Osteocyte (in vitro differentiated cells): ENCODE data around the gene POLE3. TPM values are rescaled to one million over a fixed set of nuclear protein-coding genes. Genes with fewer than 3 reads are reported as not detected.
"Not testable (repeated sequence)": the region's sequence is repeated elsewhere in the genome, so short reads cannot be mapped to it uniquely, and the experiment has no call there.

Experiments used
- DNase-seq: peaks from one replicate; pipeline ENCODE4 v3.0.0; 2021; ENCODE audit warnings: mixed read lengths; ENCODE audit not compliant: unreplicated experiment; ENCODE audit errors: extremely low spot score
- H3K27ac Mint-ChIP-seq: one replicate; pipeline ENCODE4 v1.8.0; 2021; ENCODE audit warnings: mild to moderate bottlenecking, mixed read lengths; ENCODE audit not compliant: unreplicated experiment
- H3K27me3 Mint-ChIP-seq: one replicate; pipeline ENCODE4 v1.8.0; 2021; ENCODE audit warnings: mixed read lengths; ENCODE audit not compliant: unreplicated experiment
- H3K36me3 Mint-ChIP-seq: one replicate; pipeline ENCODE4 v1.8.0; 2021; ENCODE audit warnings: mixed read lengths; ENCODE audit not compliant: unreplicated experiment
- H3K4me1 Mint-ChIP-seq: one replicate; pipeline ENCODE4 v1.8.0; 2021; ENCODE audit warnings: mixed read lengths; ENCODE audit not compliant: unreplicated experiment
- H3K4me3 Mint-ChIP-seq: one replicate; pipeline ENCODE4 v1.8.0; 2021; ENCODE audit warnings: mild to moderate bottlenecking, moderate library complexity, mixed read lengths; ENCODE audit not compliant: unreplicated experiment
- H3K9me3 Mint-ChIP-seq: one replicate; pipeline ENCODE4 v1.8.0; 2021; ENCODE audit warnings: mixed read lengths; ENCODE audit not compliant: unreplicated experiment
- CTCF ChIP-seq: fragments of 200-600 bp; sonication (generic); IDR thresholded peaks from 2 replicates; pipeline ENCODE4 v1.5.0; 2021; ENCODE audit warnings: antibody characterized with exemption, mild to moderate bottlenecking, moderate library complexity
- total RNA-seq: library from RNA; stranded (reverse); gene quantifications from 2 replicates; pipeline ENCODE4 v1.2.1, GENCODE V29; 2021

The POLE3 gene
- total RNA-seq, 1 donor from 2014 or later = 35.5 TPM

- Mint-ChIP-seq H3K27ac (no peak overlapping the region), H3K36me3 (peaks cover 5% of the 10 kb centered on the region), H3K4me3 (no peak overlapping the region), H3K9me3 (no peaks in the 10 kb centered on the region), H3K4me1 (no peaks in the 10 kb centered on the region), H3K27me3 (no peaks in the 10 kb centered on the region)
- DNase-seq = no peak
- TF ChIP-seq CTCF = no peak
Measured at GRCh38 chr9:113369855-113370140, 40.7 kb downstream of the POLE3 start.

- Mint-ChIP-seq H3K9me3 (no peaks in the 10 kb centered on the region), H3K27me3 (no peaks in the 10 kb centered on the region), H3K4me1 (no peaks in the 10 kb centered on the region), H3K4me3 (no peak overlapping the region), H3K36me3 (peaks cover 5% of the 10 kb centered on the region), H3K27ac (no peak overlapping the region)
- no peak for DNase-seq
- no peak for TF ChIP-seq CTCF
Measured at GRCh38 chr9:113368982-113369854, 41.3 kb downstream of the POLE3 start.

- Mint-ChIP-seq H3K4me1 (no peaks in the 10 kb centered on the region), H3K27ac (no peak overlapping the region), H3K36me3 (peaks cover 5% of the 10 kb centered on the region), H3K4me3 (no peak overlapping the region), H3K27me3 (no peaks in the 10 kb centered on the region), H3K9me3 (no peaks in the 10 kb centered on the region)
- no peak for DNase-seq
- TF ChIP-seq CTCF = no peak
Measured at GRCh38 chr9:113368348-113368981, 42.0 kb downstream of the POLE3 start.

- not testable (repeated sequence) for DNase-seq, H3K36me3 Mint-ChIP-seq, H3K27ac Mint-ChIP-seq, H3K27me3 Mint-ChIP-seq, H3K4me3 Mint-ChIP-seq, H3K4me1 Mint-ChIP-seq, H3K9me3 Mint-ChIP-seq
Measured at GRCh38 chr9:113365652-113366051, 44.8 kb downstream of the POLE3 start.

- DNase-seq = no peak
- Mint-ChIP-seq H3K4me1 (peaks cover 7% of the 10 kb centered on the region), H3K9me3 (no peaks in the 10 kb centered on the region), H3K4me3 (no peak overlapping the region), H3K27me3 (no peaks in the 10 kb centered on the region), H3K36me3 (no peaks in the 10 kb centered on the region), H3K27ac (no peak overlapping the region)
- no peak for TF ChIP-seq CTCF
Measured at GRCh38 chr9:113364951-113365350, 45.5 kb downstream of the POLE3 start.
